OCI-LY3 (cell line): ENCODE data around the gene CTSS.

Experiments
- EZH2phosphoT487 ChIP-seq: fragments of 200-600 bp; shearing (Covaris generic); IDR thresholded peaks from 2 replicates; pipeline ENCODE4 v1.6.1; 2018; ENCODE audit warnings: antibody characterized with exemption, mixed run types, low read depth
- TF ChIP-seq, protein P1 (sequence below): fragments of 200-600, 300-600 bp; sonication (generic); IDR thresholded peaks from 2 replicates; pipeline ENCODE4 v1.5.1; 2014; ENCODE audit warnings: antibody characterized with exemption, low read length, low read depth

DNA sequence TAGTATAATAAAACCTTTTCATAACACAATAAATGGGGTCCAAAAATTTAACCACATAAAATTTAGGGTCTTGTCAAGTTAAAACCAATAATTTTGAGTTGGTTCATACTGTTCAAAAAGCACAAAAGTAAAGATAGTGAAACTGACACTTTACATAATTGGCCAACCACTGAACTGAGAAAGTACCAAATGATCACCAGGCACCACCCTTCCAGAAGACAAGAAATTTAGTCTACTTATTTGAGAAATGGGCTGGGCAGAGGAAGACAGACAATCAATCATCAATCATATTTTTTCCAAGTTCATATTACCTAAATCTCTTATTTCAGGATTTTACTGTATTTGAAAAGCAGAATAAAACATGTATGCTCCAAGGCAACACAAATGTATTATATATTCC, 62.2 kb downstream of the CTSS start:
- TF ChIP-seq, protein P1, sequence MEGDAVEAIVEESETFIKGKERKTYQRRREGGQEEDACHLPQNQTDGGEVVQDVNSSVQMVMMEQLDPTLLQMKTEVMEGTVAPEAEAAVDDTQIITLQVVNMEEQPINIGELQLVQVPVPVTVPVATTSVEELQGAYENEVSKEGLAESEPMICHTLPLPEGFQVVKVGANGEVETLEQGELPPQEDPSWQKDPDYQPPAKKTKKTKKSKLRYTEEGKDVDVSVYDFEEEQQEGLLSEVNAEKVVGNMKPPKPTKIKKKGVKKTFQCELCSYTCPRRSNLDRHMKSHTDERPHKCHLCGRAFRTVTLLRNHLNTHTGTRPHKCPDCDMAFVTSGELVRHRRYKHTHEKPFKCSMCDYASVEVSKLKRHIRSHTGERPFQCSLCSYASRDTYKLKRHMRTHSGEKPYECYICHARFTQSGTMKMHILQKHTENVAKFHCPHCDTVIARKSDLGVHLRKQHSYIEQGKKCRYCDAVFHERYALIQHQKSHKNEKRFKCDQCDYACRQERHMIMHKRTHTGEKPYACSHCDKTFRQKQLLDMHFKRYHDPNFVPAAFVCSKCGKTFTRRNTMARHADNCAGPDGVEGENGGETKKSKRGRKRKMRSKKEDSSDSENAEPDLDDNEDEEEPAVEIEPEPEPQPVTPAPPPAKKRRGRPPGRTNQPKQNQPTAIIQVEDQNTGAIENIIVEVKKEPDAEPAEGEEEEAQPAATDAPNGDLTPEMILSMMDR, result no peak
- no peak for TF ChIP-seq EZH2phosphoT487
